Vagina (tissue), 2 donors: ENCODE results near the gene DNM2.

Experiments
- CTCF ChIP-seq, 3 experiments: fragments of 450-650 bp in 2 of 3; fragments of 200-600 bp in 1 of 3; sonication (generic) in 1 of 3; IDR thresholded peaks; one replicate each; pipeline ENCODE4 v1.5.1; 2017 to 2019; ENCODE audit warnings: antibody characterized with exemption in 3 of 3, mild to moderate bottlenecking in 2 of 3, moderate library complexity in 2 of 3
- POLR2A ChIP-seq, 2 donors: fragments of 450-650 bp; IDR thresholded peaks; one replicate each; pipeline ENCODE4 v1.6.1; 2017; ENCODE audit warnings: antibody characterized with exemption in 2 of 2, mild to moderate bottlenecking in 2 of 2, moderate library complexity in 2 of 2

DNA sequence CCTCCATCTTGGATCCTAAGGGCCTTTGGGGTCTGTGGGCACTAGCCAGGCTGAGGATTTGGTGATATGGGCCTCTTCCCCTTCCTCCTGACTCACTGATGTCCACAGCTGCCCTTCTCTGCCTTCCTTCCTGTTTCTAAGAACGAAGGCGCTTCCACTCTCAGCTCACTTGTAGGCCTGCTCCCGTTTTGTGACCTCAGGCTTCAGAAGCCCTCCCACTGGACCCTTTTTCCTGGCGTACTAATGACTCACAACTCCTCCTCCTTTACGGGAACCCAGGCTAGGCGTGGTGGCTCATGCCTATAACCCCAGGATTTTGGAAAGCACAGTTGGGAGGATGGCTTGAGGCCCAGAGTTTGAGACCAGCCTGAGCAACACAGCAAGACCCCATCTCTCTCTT is 62.5 kb downstream of the DNM2 start:
- TF ChIP-seq CTCF (IDR thresholded peaks at IDR 0.05) (no peak), POLR2A (IDR thresholded peaks at IDR 0.05) (no peak)
